PC-9 (cell line): ENCODE data around the gene GRIP1. TPM values are rescaled to one million over a fixed set of nuclear protein-coding genes. Genes with fewer than 3 reads are reported as not detected.
"Not testable (repeated sequence)": the region's sequence is repeated elsewhere in the genome, so short reads cannot be mapped to it uniquely, and the experiment has no call there.

Experiments used
- BruUV-seq: library from RNA; stranded (reverse); fragments of 400-500 nt; replicated peaks from 2 replicates; lab custom pipeline; 2021; lab: Mats Ljungman, UMichigan
- CTCF ChIA-PET: fragments of 300-600 bp; sonication (Branson Sonifier 250); formaldehyde crosslinking; loops from one replicate; lab custom pipeline; 2022; ENCODE audit warnings: antibody characterized with exemption; lab: Charles Lee
- POLR2A ChIA-PET: fragments of 300-600 bp; sonication (Branson Sonifier 250); formaldehyde crosslinking; loops from one replicate; lab custom pipeline; 2022; ENCODE audit warnings: antibody characterized with exemption; ENCODE audit not compliant: unreplicated experiment; lab: Charles Lee
- DNase-seq, 2 experiments: peaks; one replicate each; pipeline versions ENCODE4 v3.0.0 to v3.0.0-alpha.2; 2015 to 2022; ENCODE audit warnings: mixed read lengths in 1 of 2
- H2AFZ ChIP-seq: fragments of 200-600 bp; sonication (generic); 2 replicates; pipeline ENCODE4 v1.8.1; 2017; ENCODE audit warnings: antibody characterized with exemption
- H3F3A ChIP-seq: fragments of 200-600 bp; sonication (generic); 2 replicates; pipeline ENCODE4 v1.8.1; 2017; ENCODE audit warnings: antibody characterized with exemption, mild to moderate bottlenecking, low read depth; ENCODE audit not compliant: insufficient read depth
- H3K27ac ChIP-seq: fragments of 200-600 bp; sonication (generic); 2 replicates; pipeline ENCODE4 v1.6.1; 2016; ENCODE audit warnings: mixed run types
- H3K27me3 ChIP-seq: fragments of 200-600 bp; sonication (generic); 2 replicates; pipeline ENCODE4 v1.6.1; 2016; ENCODE audit warnings: low read depth, mixed run types; ENCODE audit not compliant: insufficient read depth
- H3K36me3 ChIP-seq: fragments of 200-600 bp; sonication (generic); 2 replicates; pipeline ENCODE4 v1.6.1; 2016; ENCODE audit warnings: low read depth, mixed run types
- H3K4me1 ChIP-seq: fragments of 200-600 bp; sonication (generic); replicated peaks from 2 replicates; pipeline ENCODE4 v1.6.1; 2016; ENCODE audit warnings: mixed run types; ENCODE audit not compliant: insufficient read depth
- H3K4me2 ChIP-seq: fragments of 200-600 bp; sonication (generic); 2 replicates; pipeline ENCODE4 v1.6.1; 2017; ENCODE audit warnings: mixed run types
- H3K4me3 ChIP-seq: fragments of 200-600 bp; sonication (generic); 2 replicates; pipeline ENCODE4 v1.6.1; 2016; ENCODE audit warnings: mixed run types
- H3K79me2 ChIP-seq: fragments of 200-600 bp; sonication (generic); 2 replicates; pipeline ENCODE4 v1.6.1; 2017; ENCODE audit warnings: low read depth, mixed run types
- H3K9me2 ChIP-seq: fragments of 200-600 bp; sonication (generic); 2 replicates; pipeline ENCODE4 v1.8.1; 2017; ENCODE audit warnings: mild to moderate bottlenecking; ENCODE audit not compliant: insufficient read depth
- H3K9me3 ChIP-seq: fragments of 200-600 bp; sonication (generic); 2 replicates; pipeline ENCODE4 v1.8.1; 2016; ENCODE audit warnings: low read depth; ENCODE audit not compliant: insufficient read depth
- H4K20me1 ChIP-seq: fragments of 200-600 bp; sonication (generic); 2 replicates; pipeline ENCODE4 v1.8.1; 2017; ENCODE audit not compliant: insufficient read depth
- CTCF ChIP-seq: fragments of 200-600 bp; sonication (generic); conservative IDR thresholded peaks from 2 replicates; pipeline ENCODE4 v1.6.1; 2017; ENCODE audit warnings: mixed run types, antibody characterized with exemption, mild to moderate bottlenecking, moderate library complexity
- EZH2 ChIP-seq: fragments of 200-600 bp; sonication (generic); IDR thresholded peaks from 2 replicates; pipeline ENCODE4 v1.8.0; 2017; ENCODE audit warnings: antibody characterized with exemption, low read depth
- intact Hi-C: fragments of 100-400 bp; cut with micrococcal nuclease; formaldehyde crosslinking; loops from one replicate; pipeline ENCODE4 v1.10.0; 2022; ENCODE audit not compliant: unreplicated experiment
- total RNA-seq: library from RNA; stranded (reverse); gene quantifications from 2 replicates; pipeline ENCODE4 v1.2.3, GENCODE V29; 2021

Gene GRIP1
- total RNA-seq, 1 experiment from 2014 or later: 16.0 TPM

- Histone ChIP-seq H2AFZ (no peak overlapping the region), H3K36me3 (no peaks in the 10 kb centered on the region), H3K27ac (no peak overlapping the region), H3K4me1 (no peaks in the 10 kb centered on the region), H3K79me2 (no peaks in the 10 kb centered on the region), H3K4me3 (no peak overlapping the region), H3K27me3 (no peaks in the 10 kb centered on the region), H3K9me3 (no peaks in the 10 kb centered on the region; the same call in 1 of the 2 replicates), H4K20me1 (no peaks in the 10 kb centered on the region), H3K9me2 (no peaks in the 10 kb centered on the region), H3F3A (no peaks in the 10 kb centered on the region), H3K4me2 (no peak overlapping the region)
- ChIA-PET CTCF (no interaction called here), POLR2A (no interaction called here)
- intact Hi-C loops: no loop called here
- DNase-seq: no peak
- no TSS peak for BruUV-seq
- no peak for TF ChIP-seq CTCF
- no peak for TF ChIP-seq EZH2
Observed at GRCh38 chr12:66500091-66500490, 178.8 kb downstream of the GRIP1 start.

GRCh38 chr12:66499000-66499399 is 179.9 kb downstream of the GRIP1 start:
- H3K4me3 ChIP-seq: no peak overlapping the region
- H3K27ac ChIP-seq: no peak overlapping the region
- POLR2A ChIA-PET: no interaction called here

DNA sequence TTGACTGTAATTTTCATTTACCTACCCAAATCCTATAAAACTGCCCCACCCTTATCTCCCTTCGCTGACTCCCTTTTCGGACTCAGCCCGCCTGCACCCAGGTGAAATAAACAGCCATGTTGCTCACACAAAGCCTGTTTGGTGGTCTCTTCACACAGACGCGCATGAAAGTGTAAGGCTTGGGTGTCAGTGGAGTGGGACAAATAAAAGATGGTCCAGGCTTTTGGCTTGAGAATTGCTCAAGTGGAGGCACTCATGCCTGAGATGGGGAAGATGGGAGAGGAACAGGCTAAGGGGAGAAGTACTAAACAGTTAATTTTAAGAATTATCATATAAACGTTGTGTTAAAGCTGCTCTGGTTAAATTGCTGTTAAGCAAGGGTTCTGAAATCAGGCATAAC is 180.8 kb downstream of the GRIP1 start:
- H3K79me2 ChIP-seq, H3K4me1 ChIP-seq, H2AFZ ChIP-seq, H3K27ac ChIP-seq, H3K4me3 ChIP-seq, H3K9me2 ChIP-seq, intact Hi-C loops, H3K9me3 ChIP-seq, H3K27me3 ChIP-seq, POLR2A ChIA-PET, CTCF ChIA-PET, BruUV-seq, H4K20me1 ChIP-seq, H3K4me2 ChIP-seq, H3K36me3 ChIP-seq, H3F3A ChIP-seq, DNase-seq: not testable (repeated sequence)

More at GRCh38 chr12:66499000-66499399, 179.9 kb downstream of the GRIP1 start:
- no peak for DNase-seq
- intact Hi-C loops: no loop called here
- Histone ChIP-seq H4K20me1 (no peaks in the 10 kb centered on the region), H3K9me2 (no peaks in the 10 kb centered on the region), H2AFZ (no peak overlapping the region), H3K79me2 (no peaks in the 10 kb centered on the region), H3K27me3 (no peaks in the 10 kb centered on the region), H3K4me2 (no peak overlapping the region), H3K9me3 (no peaks in the 10 kb centered on the region; the same call in 1 of the 2 replicates), H3K4me1 (no peaks in the 10 kb centered on the region), H3K36me3 (no peaks in the 10 kb centered on the region), H3F3A (no peaks in the 10 kb centered on the region)
- CTCF ChIA-PET: no interaction called here
- no peak for TF ChIP-seq EZH2
- no peak for TF ChIP-seq CTCF
- no TSS peak for BruUV-seq
